Cerebellar nuclear complex (tissue), 1 donor: Measurements from ENCODE around the gene PHF21B.
"Not testable (repeated sequence)": the region's sequence is repeated elsewhere in the genome, so short reads cannot be mapped to it uniquely, and the experiment has no call there.

Experiments used
- DNase-seq, 2 experiments: peaks; one replicate each; lab custom pipeline; 2025; lab: John Stamatoyannopoulos, UW

Gene PHF21B

DNA sequence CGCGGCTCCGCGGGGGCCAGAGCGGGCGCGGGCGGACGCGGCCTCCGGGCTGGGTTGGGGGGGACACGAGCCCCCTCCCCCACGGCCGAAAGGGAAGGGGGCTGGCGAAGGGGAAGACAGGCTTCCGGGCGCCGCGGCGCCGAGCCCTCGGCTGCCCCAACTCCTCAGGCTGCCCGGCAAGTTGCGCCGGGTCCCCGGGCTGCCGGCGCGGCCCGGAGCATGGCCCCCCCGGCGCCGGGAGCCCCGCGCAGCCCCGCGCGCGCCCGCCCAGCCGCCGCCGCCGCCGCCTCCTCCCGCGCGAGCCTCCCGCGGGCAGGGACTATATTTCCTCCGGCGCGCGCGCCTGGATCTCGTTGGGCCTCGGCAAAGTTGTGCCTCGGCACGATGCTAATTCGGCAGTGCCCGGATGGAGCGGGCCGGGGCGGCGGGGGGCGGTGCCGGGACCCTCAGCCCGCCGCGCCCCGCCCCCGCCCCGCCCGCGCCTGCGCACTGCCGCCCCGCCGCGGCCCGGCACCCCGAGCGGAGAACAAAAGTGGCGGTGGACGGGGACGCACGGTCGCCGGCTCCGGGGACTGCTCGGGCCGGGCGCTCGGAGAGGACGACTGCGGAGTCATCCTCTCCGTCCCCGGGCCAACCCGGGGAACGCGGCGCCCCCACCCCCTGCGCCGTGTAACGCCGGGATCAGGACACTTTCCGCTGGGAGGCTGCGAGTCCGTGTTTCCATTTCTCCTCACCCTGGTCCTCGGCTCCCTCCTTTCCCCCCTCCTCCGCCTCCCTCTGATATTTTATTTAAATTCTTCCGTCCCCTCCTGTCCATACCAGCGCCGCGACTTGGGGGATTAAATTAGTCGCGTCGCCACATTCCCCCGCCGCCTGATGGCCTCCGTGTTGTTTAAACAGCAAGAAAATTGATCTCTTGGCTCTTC, at the start of gene PHF21B:
PHF21B (minus strand) TSS at position 400 of the 926 bp plus-strand sequence. CDS start 456 bp downstream, outside the sequence.
- DNase-seq, result no peak

- DNase-seq, result no peak
These were observed 49.5 kb upstream of the PHF21B start for GRCh38 chr22:45059296-45059695.

GRCh38 chr22:45058622-45058912, 48.8 kb upstream of the PHF21B start:
- no peak for DNase-seq

DNA sequence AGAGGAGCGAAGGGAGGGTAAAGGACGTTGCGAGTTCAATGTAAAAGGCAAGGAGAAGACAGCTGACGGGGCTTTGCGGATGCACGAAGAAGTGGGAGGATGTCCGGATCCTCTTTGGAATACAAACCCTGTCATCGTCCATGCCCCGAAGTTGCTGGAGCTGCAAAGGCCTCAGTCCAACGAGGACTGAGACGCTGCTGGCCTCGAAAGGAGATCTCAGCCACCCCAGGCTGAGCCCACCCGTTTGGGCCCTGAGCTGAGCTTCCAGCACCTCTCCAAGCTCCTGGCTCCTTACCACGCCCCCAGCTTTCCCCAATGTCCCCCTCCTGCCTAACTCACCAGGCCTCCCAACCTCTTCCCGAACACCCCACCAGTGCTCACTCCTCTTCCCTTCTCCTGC, 46.1 kb upstream of the PHF21B start:
- DNase-seq, result no peak

GRCh38 chr22:45053571-45053970, 43.8 kb upstream of the PHF21B start:
- DNase-seq, result no peak

DNA sequence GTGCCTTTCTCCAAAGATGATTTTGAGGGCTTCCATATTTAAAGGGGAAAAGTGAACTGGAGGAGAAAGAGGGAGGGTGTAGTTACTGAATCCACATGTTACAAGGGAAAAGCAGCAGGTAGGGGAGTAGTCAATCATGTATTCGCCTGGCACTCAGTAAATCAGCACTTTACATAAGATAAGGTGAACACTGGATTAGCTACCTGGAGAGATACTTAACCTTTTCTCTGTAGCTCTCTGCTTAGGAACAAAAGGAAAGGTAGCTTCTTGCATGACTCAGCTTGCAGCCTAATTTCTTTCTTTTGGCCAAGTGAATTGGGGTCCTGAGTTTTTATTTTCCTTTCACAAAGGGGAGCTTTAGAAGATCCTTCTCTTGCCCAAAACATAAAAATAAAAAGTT, 43.3 kb upstream of the PHF21B start:
- no peak for DNase-seq

GRCh38 chr22:45052665-45053064, 42.9 kb upstream of the PHF21B start:
- DNase-seq, result not testable (repeated sequence)

GRCh38 chr22:45051946-45052345, 42.1 kb upstream of the PHF21B start:
- DNase-seq, result no peak

DNA sequence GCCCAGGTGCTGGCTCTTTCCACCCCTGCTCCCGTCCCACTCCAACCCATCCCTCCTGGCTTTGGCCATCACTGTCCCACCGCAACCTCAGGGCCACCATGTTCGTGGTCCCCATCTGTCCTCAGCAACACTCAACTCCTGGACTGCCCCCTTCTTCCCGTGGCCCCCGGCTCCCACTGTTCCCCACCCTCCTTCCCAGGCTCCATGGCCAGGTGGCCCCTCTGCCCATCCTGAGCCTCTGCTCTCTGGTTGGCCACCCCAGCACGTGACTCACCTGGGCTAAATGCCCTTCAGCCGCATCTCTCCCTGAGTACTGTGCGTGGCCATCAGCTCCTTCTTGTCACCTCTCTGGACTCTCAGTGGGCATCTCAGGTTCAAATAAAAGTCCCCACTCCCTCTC, 41.6 kb upstream of the PHF21B start:
- no peak for DNase-seq

DNA sequence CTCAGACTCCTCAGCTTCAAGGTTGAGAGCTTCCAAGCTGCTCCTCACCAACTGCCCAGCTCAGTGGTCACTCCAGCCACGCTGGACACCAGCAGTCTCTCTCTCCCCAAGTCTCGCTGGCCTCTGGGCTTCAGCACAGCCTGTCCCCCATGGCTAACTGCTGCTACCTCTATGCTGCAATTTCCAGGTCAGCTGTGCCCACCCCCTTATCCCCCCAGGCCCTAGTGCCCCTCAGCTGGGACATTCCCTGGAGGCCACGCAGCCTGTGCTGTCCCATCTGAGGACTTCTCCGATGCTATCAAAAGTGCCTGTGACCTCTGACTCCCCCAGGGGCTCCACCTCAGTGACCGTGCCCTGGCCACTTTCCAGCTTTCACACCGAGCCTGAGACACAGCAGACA, 37.5 kb upstream of the PHF21B start:
- DNase-seq, result no peak

DNA sequence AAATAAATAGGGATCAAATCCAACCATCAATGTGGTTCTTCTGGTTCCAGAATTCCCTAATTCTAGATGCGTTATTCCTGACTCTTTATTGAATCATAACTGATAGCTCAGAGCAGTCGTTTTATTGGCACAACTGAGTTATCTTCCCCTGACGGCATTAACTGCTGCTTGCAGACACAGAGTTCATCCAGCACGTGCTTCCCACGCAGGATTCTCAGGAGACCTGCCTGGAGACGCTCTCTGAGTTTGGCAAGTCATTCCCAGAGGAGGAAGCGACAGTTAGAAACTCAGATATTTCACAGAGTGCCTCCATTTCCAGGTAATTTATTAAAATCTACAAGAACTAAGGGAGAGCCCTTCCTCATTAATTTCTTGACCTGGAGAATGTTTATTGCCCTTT, 35.4 kb upstream of the PHF21B start:
- DNase-seq, result no peak

- no peak for DNase-seq
These were observed 32.5 kb upstream of the PHF21B start for GRCh38 chr22:45042263-45042662.

GRCh38 chr22:45039133-45039532, 29.3 kb upstream of the PHF21B start:
- no peak for DNase-seq

DNA sequence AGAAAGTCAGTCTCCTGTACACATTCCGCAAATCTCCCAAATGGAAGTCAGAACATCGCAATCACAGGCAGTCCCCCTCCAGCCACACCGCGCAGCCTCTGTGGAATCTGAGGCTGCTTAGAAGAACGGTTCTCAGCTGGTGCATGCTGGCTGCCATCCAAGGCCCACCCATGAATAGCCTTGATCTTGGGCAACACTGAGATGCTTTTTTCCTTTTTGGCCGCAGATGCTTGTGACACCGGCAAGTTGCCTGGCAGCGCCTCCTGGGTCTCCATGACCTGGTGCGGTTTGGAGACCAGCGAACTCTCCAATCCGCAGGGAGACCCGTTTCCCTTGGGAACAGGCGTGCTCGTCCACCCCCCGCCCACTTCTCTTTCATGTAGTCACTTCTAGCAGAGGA, 26.3 kb upstream of the PHF21B start:
- DNase-seq, result no peak

DNA sequence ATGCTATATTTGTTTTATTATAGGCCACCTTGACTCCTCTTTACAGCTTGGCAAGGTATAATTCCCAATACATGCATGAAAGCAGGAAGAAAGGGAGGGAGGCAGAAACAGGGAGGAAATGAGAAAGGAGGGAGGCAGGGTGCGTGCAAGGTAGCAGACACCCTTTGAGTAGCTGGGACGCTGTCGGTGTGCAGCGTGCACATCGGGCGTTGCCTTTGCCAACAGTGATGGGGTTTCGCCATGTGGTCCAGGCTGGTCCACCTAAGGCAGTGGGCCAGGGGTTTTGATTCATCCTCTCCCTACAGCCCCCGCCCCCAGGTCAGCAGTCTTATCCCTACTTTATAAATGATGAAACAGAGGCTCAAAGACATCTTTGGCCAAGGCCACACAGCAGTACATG, 25.0 kb upstream of the PHF21B start:
- no peak for DNase-seq

GRCh38 chr22:45034156-45034555, 24.4 kb upstream of the PHF21B start:
- no peak for DNase-seq

DNA sequence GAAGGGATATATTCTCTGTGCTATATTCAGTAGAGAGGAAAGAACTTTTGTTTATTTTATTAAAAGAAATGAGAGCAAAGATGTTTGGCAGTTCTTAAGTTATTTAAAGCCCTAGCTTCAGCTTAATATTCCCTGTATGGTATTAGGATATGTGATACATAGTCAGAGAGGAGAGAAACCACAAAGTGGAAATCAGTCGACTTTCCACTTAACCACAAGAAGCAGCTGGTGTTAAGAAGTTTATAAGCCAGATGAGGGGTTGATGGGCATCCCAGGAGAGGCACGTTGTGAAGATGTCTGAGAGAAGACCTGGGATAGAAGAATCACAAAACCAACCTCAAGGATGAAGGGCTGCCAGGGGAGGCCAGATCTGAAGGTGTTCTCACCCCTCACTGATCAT, 23.3 kb upstream of the PHF21B start:
- no peak for DNase-seq

DNA sequence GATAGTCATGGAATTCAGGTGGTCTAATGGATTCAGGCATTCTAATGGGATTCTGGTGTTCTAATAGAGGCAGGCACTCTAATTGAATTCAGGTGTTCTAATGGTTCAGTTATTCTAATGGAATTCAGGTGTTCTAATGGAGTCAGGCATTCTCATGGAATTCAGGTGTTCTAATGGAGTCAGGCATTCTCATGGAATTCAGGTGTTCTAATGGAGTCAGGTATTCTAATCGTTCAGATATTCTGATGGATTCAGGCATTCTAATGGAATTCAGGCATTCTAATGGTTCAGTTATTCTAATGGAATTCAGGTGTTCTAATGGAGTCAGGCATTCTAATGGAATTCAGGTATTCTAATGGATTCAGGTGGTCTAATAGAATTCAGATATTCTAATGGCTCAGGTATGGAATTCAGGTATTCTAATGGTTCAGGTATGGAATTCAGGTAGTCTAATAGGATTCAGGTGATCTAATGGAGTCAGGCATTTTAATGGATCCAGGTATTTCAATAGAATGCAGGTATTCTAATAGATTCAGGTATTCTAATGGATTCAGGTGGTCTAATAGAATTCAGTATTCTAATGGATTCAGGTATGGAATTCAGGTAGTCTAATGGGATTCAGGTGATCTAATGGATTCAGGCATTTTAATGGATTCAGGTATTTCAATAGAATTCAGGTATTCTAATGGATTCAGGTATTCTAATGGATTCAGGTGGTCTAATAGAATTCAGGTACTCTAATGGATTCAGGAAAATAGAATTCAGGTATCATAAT, 22.0 kb upstream of the PHF21B start:
- DNase-seq, result no peak

DNA sequence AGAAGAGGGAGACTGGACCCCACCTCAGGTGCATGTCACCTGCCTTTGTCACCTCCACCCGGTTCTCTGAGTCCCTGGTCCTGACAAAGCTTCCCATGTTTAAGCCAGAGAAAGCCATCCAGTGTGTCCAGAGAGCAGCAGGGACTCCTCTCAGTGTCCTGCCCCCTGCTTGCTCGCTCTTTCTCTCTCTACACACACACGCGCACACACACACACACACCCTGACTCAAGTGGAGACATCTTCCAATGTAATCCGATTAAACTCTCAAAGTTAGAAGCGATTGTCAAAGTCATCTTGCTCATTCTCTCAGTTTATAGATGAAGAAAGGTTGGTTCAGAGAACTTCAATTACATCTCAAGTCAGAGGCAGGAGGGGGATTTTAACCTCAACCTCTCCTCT, 19.7 kb upstream of the PHF21B start:
- DNase-seq, result no peak

DNA sequence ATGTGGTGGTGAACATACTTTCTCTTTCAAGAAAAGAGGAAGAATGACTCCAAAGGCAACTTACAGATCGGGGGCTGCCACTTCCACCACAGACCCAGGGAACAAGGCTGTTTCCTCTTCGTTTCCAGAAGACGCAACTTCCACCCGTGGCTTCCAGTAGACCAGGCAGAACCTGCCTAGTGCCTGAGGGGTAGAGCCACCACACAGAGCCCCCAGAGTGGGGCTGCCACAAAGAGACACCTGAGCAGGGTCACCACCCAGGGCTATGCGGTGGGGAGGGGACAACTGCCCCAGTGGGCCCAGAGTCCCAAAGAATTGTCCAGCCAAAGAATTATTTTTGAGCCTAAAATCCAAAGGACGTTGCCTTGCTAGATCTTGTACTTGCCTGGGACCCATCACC, 16.7 kb upstream of the PHF21B start:
- no peak for DNase-seq

- DNase-seq, result no peak
These were observed 13.6 kb upstream of the PHF21B start for GRCh38 chr22:45023431-45023830.

- no peak for DNase-seq
These were observed 10.3 kb upstream of the PHF21B start for GRCh38 chr22:45019861-45020655.

DNA sequence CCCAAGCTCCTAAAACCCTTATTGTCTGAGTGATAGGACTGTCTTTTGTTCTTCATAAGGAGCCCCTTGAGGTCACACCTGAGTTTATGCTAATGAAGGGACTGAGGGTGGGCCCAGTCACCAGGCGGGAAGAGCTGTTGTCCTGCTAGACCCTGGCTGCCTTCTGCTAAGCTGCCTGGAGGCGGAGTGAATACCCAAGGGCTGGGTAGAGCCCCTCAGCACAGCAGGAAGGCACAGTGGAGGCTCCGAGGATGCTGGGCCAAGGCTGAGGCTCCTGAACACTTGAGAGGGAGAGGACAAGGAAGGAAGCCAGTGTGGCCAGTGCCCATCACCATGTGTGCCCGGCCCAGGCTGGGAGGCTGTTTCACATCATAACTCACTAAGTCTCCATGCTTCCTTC, 4.8 kb upstream of the PHF21B start:
- DNase-seq, result no peak
